MG63 (cell line): ENCODE results near the gene GPN3. TPM values are rescaled to one million over a fixed set of nuclear protein-coding genes. Genes with fewer than 3 reads are reported as not detected.

ENCODE experiments used
- DNase-seq: peaks from one replicate; pipeline ENCODE4 v3.0.0-alpha.2; 2020
- H3K27me3 ChIP-seq: fragments of 250-450 bp; sonication (Bioruptor Pico); 2 replicates; pipeline ENCODE4 v1.5.1; 2020; ENCODE audit warnings: mild to moderate bottlenecking, moderate library complexity
- H3K36me3 ChIP-seq: fragments of 250-450 bp; sonication (Bioruptor Pico); 2 replicates; pipeline ENCODE4 v1.5.1; 2020; ENCODE audit warnings: mild to moderate bottlenecking, moderate library complexity
- H3K4me3 ChIP-seq: fragments of 250-450 bp; sonication (Bioruptor Pico); 2 replicates; pipeline ENCODE4 v1.5.1; 2020; ENCODE audit warnings: mild to moderate bottlenecking, moderate library complexity
- H3K9me3 ChIP-seq: fragments of 250-450 bp; sonication (Bioruptor Pico); 2 replicates; pipeline ENCODE4 v1.5.1; 2020; ENCODE audit warnings: mild to moderate bottlenecking, moderate library complexity
- total RNA-seq: library from RNA; depleted of rRNA; stranded (reverse); fragments of >200 nt; shearing (Covaris generic); gene quantifications from 2 replicates; pipeline ENCODE4 v1.2.3, GENCODE V29; 2014; ENCODE audit warnings: low replicate concordance; rRNA removed

Gene GPN3
- total RNA-seq, 1 experiment from 2014 or later = 38.0 TPM

GRCh38 chr12:110403976-110404682 is 63.9 kb downstream of the GPN3 start:
- H3K36me3 ChIP-seq = peaks cover 19% of the 10 kb centered on the region
- peak; percentile 57 for DNase-seq
- peak overlapping the region; percentile 99 for H3K4me3 ChIP-seq
- no peaks in the 10 kb centered on the region for H3K27me3 ChIP-seq
- H3K9me3 ChIP-seq = 0 out of 2 replicates have a peak, but pooled peaks cover 4% of the 10 kb centered on the region

GRCh38 chr12:110403146-110403975 is 64.7 kb downstream of the GPN3 start, which contains the start of gene ANAPC7:
Gene ANAPC7 (minus strand): TSS chr12:110403708. CDS start chr12:110403627, 81 bp downstream.
- Histone ChIP-seq H3K36me3 (peaks cover 26% of the 10 kb centered on the region), H3K9me3 (0 out of 2 replicates have a peak, but pooled peaks cover 4% of the 10 kb centered on the region), H3K4me3 (peak within 1 kb of the TSS; percentile 99), H3K27me3 (no peaks in the 10 kb centered on the region)
- DNase-seq = peak; percentile 83

Other genes with a start within 250 kb of the GPN3 start
- 13.3 and 20.4 TPM in 2 replicates for gene ATP2A2, start 187.0 kb downstream of the GPN3 start, total RNA-seq
- 50.7 and 51.5 TPM in 2 replicates for gene ANAPC7, start 64.5 kb downstream of the GPN3 start, total RNA-seq
- 397 and 586 TPM in 2 replicates for gene ARPC3, start 17.9 kb downstream of the GPN3 start, total RNA-seq
- gene FAM216A, start 588 bp upstream of the GPN3 start, total RNA-seq = 24.7 and 43.7 TPM in 2 replicates
- 33.5 and 59.1 TPM in 2 replicates for gene VPS29, start 33.9 kb upstream of the GPN3 start, total RNA-seq
- gene RAD9B, start 34.1 kb upstream of the GPN3 start, total RNA-seq = 0.25 and 2.0 TPM in 2 replicates
- gene PPTC7, start 115.1 kb upstream of the GPN3 start, total RNA-seq = 4.4 and 11.0 TPM in 2 replicates
- 19.6 and 47.5 TPM in 2 replicates for gene TCTN1, start 145.9 kb upstream of the GPN3 start, total RNA-seq
- gene HVCN1, start 220.9 kb upstream of the GPN3 start, total RNA-seq = not detected in 2 replicates